HCT116 (cell line): ENCODE data around the gene DDX10. TPM values are rescaled to one million over a fixed set of nuclear protein-coding genes. Genes with fewer than 3 reads are reported as not detected.

Experiments used
- ATAC-seq: fragments of 200-7000 bp; cut with Tn5 transposase; 2 replicates; pipeline ENCODE4 v1.9.1; 2020; ENCODE audit warnings: mild to moderate bottlenecking, moderate library complexity
- BruUV-seq: library from RNA; stranded (reverse); fragments of 400-500 nt; replicated peaks from 2 replicates; lab custom pipeline; 2021; lab: Mats Ljungman, UMichigan
- CTCF ChIA-PET: fragments of 300-600 bp; sonication (Branson Sonifier 250); formaldehyde crosslinking; loops from one replicate; lab custom pipeline; 2021; ENCODE audit warnings: antibody characterized with exemption; lab: Charles Lee
- POLR2A ChIA-PET: fragments of 300-600, 350-600 bp; sonication (Branson Sonifier 250); formaldehyde crosslinking; loops from one replicate; lab custom pipeline; 2021; ENCODE audit warnings: antibody characterized with exemption; lab: Charles Lee
- RAD21 ChIA-PET, 2 experiments: fragments of 300-600 bp; sonication (Branson Sonifier 250); formaldehyde crosslinking; loops; one replicate each; lab custom pipeline; 2023; ENCODE audit warnings: low total read pairs in 2 of 2; ENCODE audit not compliant: uncharacterized antibody in 2 of 2, unreplicated experiment in 2 of 2, low non-redundant PET in 1 of 2; lab: Charles Lee
- DNase-seq: peaks from one replicate; pipeline ENCODE4 v3.0.0-alpha.2; 2010; ENCODE audit warnings: low read depth, low spot score
- H2AFZ ChIP-seq: fragments of 200-600 bp; shearing (Covaris generic), sonication (generic); 2 replicates; pipeline ENCODE4 v1.6.1; 2017; ENCODE audit warnings: low read depth, mixed run types, mixed read lengths, antibody characterized with exemption, low read length; ENCODE audit not compliant: poor library complexity, severe bottlenecking
- H3K27ac ChIP-seq: 2 replicates; pipeline ENCODE4 v1.5.1; 2012; ENCODE audit warnings: low read depth, low read length
- H3K27me3 ChIP-seq: fragments of 200-600 bp; sonication (generic); 2 replicates; pipeline ENCODE4 v1.6.1; 2016; ENCODE audit warnings: mixed run types, low read length, mixed read lengths; ENCODE audit not compliant: insufficient read depth
- H3K36me3 ChIP-seq, 2 experiments: fragments of 200-500 bp in 1 of 2; fragments of 200-600 bp in 1 of 2; sonication (Bioruptor generic) in 1 of 2; sonication (generic) in 1 of 2; 2 replicates each; pipeline versions ENCODE4 v1.5.1 to v1.6.1; 2014 to 2016; ENCODE audit warnings: low read length in 2 of 2, inconsistent platforms in 1 of 2, mixed read lengths in 1 of 2, mixed run types in 1 of 2; ENCODE audit not compliant: insufficient read depth in 2 of 2, control insufficient read depth in 1 of 2
- H3K4me1 ChIP-seq, 2 experiments: fragments of 200-600 bp in 1 of 2; sonication (generic) in 1 of 2; 2 replicates each; pipeline versions ENCODE4 v1.5.1 to v1.6.1; 2012 to 2017; ENCODE audit warnings: low read length in 2 of 2, inconsistent platforms in 1 of 2, mild to moderate bottlenecking in 1 of 2, mixed read lengths in 1 of 2, mixed run types in 1 of 2, moderate library complexity in 1 of 2; ENCODE audit not compliant: insufficient read depth in 2 of 2, control insufficient read depth in 1 of 2
- H3K4me2 ChIP-seq: fragments of 200-600 bp; sonication (generic); 2 replicates; pipeline ENCODE4 v1.6.1; 2017; ENCODE audit warnings: mixed run types, low read length, mixed read lengths
- H3K4me3 ChIP-seq, 2 experiments: fragments of 200-600 bp in 1 of 2; sonication (generic) in 1 of 2; replicated peaks in 1 of 2; 2 replicates each; pipeline ENCODE4 v1.5.1; 2011 to 2016; ENCODE audit warnings: low read length in 2 of 2, control low read depth in 1 of 2, low read depth in 1 of 2, mild to moderate bottlenecking in 1 of 2, mixed read lengths in 1 of 2, mixed run types in 1 of 2
- H3K79me2 ChIP-seq: fragments of 200-600 bp; sonication (generic); 2 replicates; pipeline ENCODE4 v1.6.1; 2017; ENCODE audit warnings: mild to moderate bottlenecking, mixed run types, low read length, moderate library complexity, mixed read lengths; ENCODE audit not compliant: insufficient read depth
- H3K9ac ChIP-seq: fragments of 200-600 bp; sonication (generic); 2 replicates; pipeline ENCODE4 v1.6.1; 2016; ENCODE audit warnings: low read length, mixed read lengths
- H3K9me2 ChIP-seq: fragments of 200-600 bp; sonication (generic), shearing (Covaris generic); 2 replicates; pipeline ENCODE4 v1.6.1; 2017; ENCODE audit warnings: mixed run types, mild to moderate bottlenecking, moderate library complexity; ENCODE audit not compliant: insufficient read depth
- H3K9me3 ChIP-seq, 2 experiments: fragments of 200-500 bp in 1 of 2; fragments of 200-600 bp in 1 of 2; sonication (Bioruptor generic) in 1 of 2; sonication (generic) in 1 of 2; 2 replicates each; pipeline ENCODE4 v1.6.1; 2014 to 2017; ENCODE audit warnings: low read length in 2 of 2, mixed read lengths in 2 of 2, inconsistent platforms in 1 of 2, low read depth in 1 of 2, mild to moderate bottlenecking in 1 of 2, mixed run types in 1 of 2, moderate library complexity in 1 of 2; ENCODE audit not compliant: control insufficient read depth in 1 of 2, insufficient read depth in 1 of 2
- H4K20me1 ChIP-seq: fragments of 200-600 bp; sonication (generic), shearing (Covaris generic); 2 replicates; pipeline ENCODE4 v1.6.1; 2017; ENCODE audit warnings: mixed run types, mild to moderate bottlenecking, moderate library complexity; ENCODE audit not compliant: insufficient read depth
- CTCF ChIP-seq, 3 experiments: fragments of 200-600 bp in 1 of 3; sonication (generic) in 1 of 3; IDR thresholded peaks in 2 of 3; conservative IDR thresholded peaks in 1 of 3; 2 replicates each; pipeline ENCODE4 v1.5.1; 2012 to 2017; ENCODE audit warnings: low read depth in 2 of 3, low read length in 2 of 3, antibody characterized with exemption in 1 of 3, borderline replicate concordance in 1 of 3, control low read depth in 1 of 3, mild to moderate bottlenecking in 1 of 3, mixed read lengths in 1 of 3, mixed run types in 1 of 3, moderate library complexity in 1 of 3; ENCODE audit not compliant: insufficient read depth in 1 of 3
- ELF1 ChIP-seq: IDR thresholded peaks from 2 replicates; pipeline ENCODE4 v1.6.1; 2012; ENCODE audit warnings: low read depth, borderline replicate concordance
- EZH2 ChIP-seq: fragments of 200-600 bp; sonication (generic); IDR thresholded peaks from 2 replicates; pipeline ENCODE4 v1.6.1; 2017; ENCODE audit warnings: antibody characterized with exemption, mixed run types
- EZH2phosphoT487 ChIP-seq: fragments of 200-600 bp; IDR thresholded peaks from 2 replicates; pipeline ENCODE4 v1.6.1; 2018; ENCODE audit warnings: antibody characterized with exemption, borderline replicate concordance
- FOSL1 ChIP-seq: IDR thresholded peaks from 2 replicates; pipeline ENCODE4 v1.6.1; 2012; ENCODE audit warnings: low read depth
- MAX ChIP-seq: IDR thresholded peaks from 2 replicates; pipeline ENCODE4 v1.6.1; 2012
- POLR2A ChIP-seq: IDR thresholded peaks from 2 replicates; pipeline ENCODE4 v1.7.0; 2011; ENCODE audit warnings: borderline replicate concordance; ENCODE audit not compliant: insufficient read depth, insufficient read length; ENCODE audit errors: extremely low read depth
- POLR2AphosphoS5 ChIP-seq: IDR thresholded peaks from 2 replicates; pipeline ENCODE4 v1.6.1; 2011; ENCODE audit warnings: mild to moderate bottlenecking, low read depth, low read length, moderate library complexity
- RAD21 ChIP-seq: IDR thresholded peaks from 2 replicates; pipeline ENCODE4 v1.6.1; 2012; ENCODE audit warnings: low read depth, mild to moderate bottlenecking
- REST ChIP-seq: IDR thresholded peaks from 2 replicates; pipeline ENCODE4 v1.6.1; 2012; ENCODE audit warnings: low read depth
- SIN3A ChIP-seq: IDR thresholded peaks from 2 replicates; pipeline ENCODE4 v1.6.1; 2012; ENCODE audit warnings: low read depth
- SRF ChIP-seq: IDR thresholded peaks from 2 replicates; pipeline ENCODE4 v1.6.1; 2012; ENCODE audit warnings: low read depth
- ZBTB33 ChIP-seq: IDR thresholded peaks from 2 replicates; pipeline ENCODE4 v1.6.1; 2011; ENCODE audit warnings: mild to moderate bottlenecking, low read length, moderate library complexity; ENCODE audit not compliant: insufficient replicate concordance; ENCODE audit errors: extremely low read depth
- ZNF274 ChIP-seq: fragments of 200-500 bp; sonication (Bioruptor generic); IDR thresholded peaks from 2 replicates; pipeline ENCODE4 v1.6.1; 2014; ENCODE audit warnings: mild to moderate bottlenecking, low read depth, low read length, inconsistent platforms
- intact Hi-C: fragments of 100-400 bp; cut with micrococcal nuclease; formaldehyde crosslinking; loops from 2 replicates; pipeline ENCODE4 v1.10.0; 2022
- total RNA-seq: library from RNA; stranded (reverse); gene quantifications from one replicate; pipeline ENCODE4 v1.2.1, GENCODE V29; 2021; ENCODE audit not compliant: unreplicated experiment

Gene DDX10
- total RNA-seq, 1 experiment from 2014 or later: 66.5 TPM

- H3K36me3 ChIP-seq: no peaks in the 10 kb centered on the region
- intact Hi-C loops: no loop called here
- H3K4me1 ChIP-seq: peaks cover 74 to 89% of the 10 kb centered on the region in 2 experiments
- ChIA-PET CTCF (no interaction called here), POLR2A (no interaction called here), RAD21 (no interaction called here)
- H3K9ac ChIP-seq: no peak overlapping the region
- peaks cover 18% of the 10 kb centered on the region for H3K79me2 ChIP-seq
- no peaks in the 10 kb centered on the region for H4K20me1 ChIP-seq
- DNase-seq (no peak), ATAC-seq (no peak)
- no peak overlapping the region for H2AFZ ChIP-seq
- TF ChIP-seq EZH2phosphoT487 (no peak), ZNF274 (no peak), SRF (no peak), EZH2 (no peak), CTCF (IDR thresholded peaks at IDR 0.05 in 2 of 3, conservative IDR thresholded peaks at IDR 0.05 in 1 of 3; ENCODE audit: borderline replicate concordance in 1 of 3, insufficient read depth in 1 of 3, low read depth in 2 of 3, low read length in 2 of 3) (no peak), FOSL1 (no peak), POLR2AphosphoS5 (no peak), RAD21 (no peak), ZBTB33 (no peak), REST (no peak), ELF1 (no peak), MAX (no peak; the same call in 1 of the 2 replicates), SIN3A (no peak), POLR2A (no peak)
- H3K9me3 ChIP-seq: no peaks in the 10 kb centered on the region
- peak overlapping the region; percentile 77 for H3K4me2 ChIP-seq
- H3K27me3 ChIP-seq: no peaks in the 10 kb centered on the region
- BruUV-seq: no TSS peak
- no peaks in the 10 kb centered on the region for H3K9me2 ChIP-seq
- H3K27ac ChIP-seq: peak overlapping the region; percentile 97
- H3K4me3 ChIP-seq: peak overlapping the region in 1 of 2 experiments; percentile 29; a peak in 1 of 4 replicates
Measured at GRCh38 chr11:108897916-108898315, 233.0 kb downstream of the DDX10 start.
